Measurements from ENCODE around the gene RLN3.

GRCh38 chr19:14030997-14031718 lies 3.2 kb downstream of the RLN3 start:
- TF ChIP-seq CTCF (IDR thresholded peaks at IDR 0.05) (no peak), POLR2A (IDR thresholded peaks at IDR 0.05) (no peak), POLR2AphosphoS5 (IDR thresholded peaks at IDR 0.05) (no peak), EP300 (IDR thresholded peaks at IDR 0.05) (no peak)
